ENCODE data around the gene LDB2.

The LDB2 gene

DNA sequence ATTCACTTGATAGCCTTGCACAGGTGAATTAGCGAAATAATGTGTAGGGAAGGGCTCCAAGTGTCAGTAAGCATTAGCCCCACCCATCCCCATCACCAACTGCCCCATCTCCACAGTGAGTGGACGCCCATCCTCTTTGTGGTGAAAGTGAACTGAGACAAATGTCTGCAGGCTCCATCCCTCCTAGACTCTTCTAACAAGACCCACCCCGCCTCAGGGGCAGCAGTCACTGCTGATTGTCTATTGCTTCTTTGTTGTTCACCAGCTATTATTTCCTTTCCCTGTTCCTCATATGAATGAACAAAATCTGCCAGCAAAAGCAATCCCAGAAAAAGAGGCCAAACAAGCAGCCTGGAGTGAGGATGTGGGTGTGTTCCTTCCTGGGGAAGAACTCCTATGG, 96.4 kb downstream of the LDB2 start:
- in situ Hi-C loops (cut with MboI; ENCODE audit: low sequenced_read_pairs, unreplicated experiment) = no loop called here
- DNase-seq (ENCODE audit: low spot score) = no peak
- TF ChIP-seq, protein P1, sequence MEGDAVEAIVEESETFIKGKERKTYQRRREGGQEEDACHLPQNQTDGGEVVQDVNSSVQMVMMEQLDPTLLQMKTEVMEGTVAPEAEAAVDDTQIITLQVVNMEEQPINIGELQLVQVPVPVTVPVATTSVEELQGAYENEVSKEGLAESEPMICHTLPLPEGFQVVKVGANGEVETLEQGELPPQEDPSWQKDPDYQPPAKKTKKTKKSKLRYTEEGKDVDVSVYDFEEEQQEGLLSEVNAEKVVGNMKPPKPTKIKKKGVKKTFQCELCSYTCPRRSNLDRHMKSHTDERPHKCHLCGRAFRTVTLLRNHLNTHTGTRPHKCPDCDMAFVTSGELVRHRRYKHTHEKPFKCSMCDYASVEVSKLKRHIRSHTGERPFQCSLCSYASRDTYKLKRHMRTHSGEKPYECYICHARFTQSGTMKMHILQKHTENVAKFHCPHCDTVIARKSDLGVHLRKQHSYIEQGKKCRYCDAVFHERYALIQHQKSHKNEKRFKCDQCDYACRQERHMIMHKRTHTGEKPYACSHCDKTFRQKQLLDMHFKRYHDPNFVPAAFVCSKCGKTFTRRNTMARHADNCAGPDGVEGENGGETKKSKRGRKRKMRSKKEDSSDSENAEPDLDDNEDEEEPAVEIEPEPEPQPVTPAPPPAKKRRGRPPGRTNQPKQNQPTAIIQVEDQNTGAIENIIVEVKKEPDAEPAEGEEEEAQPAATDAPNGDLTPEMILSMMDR (IDR thresholded peaks at IDR 0.05; ENCODE audit: borderline replicate concordance, control extremely low read depth, extremely low read depth, insufficient read depth, missing control alignments) = no peak

GRCh38 chr4:16801356-16801755, 97.1 kb downstream of the LDB2 start:
- in situ Hi-C loops (cut with MboI; ENCODE audit: low sequenced_read_pairs, unreplicated experiment) = no loop called here

DNA sequence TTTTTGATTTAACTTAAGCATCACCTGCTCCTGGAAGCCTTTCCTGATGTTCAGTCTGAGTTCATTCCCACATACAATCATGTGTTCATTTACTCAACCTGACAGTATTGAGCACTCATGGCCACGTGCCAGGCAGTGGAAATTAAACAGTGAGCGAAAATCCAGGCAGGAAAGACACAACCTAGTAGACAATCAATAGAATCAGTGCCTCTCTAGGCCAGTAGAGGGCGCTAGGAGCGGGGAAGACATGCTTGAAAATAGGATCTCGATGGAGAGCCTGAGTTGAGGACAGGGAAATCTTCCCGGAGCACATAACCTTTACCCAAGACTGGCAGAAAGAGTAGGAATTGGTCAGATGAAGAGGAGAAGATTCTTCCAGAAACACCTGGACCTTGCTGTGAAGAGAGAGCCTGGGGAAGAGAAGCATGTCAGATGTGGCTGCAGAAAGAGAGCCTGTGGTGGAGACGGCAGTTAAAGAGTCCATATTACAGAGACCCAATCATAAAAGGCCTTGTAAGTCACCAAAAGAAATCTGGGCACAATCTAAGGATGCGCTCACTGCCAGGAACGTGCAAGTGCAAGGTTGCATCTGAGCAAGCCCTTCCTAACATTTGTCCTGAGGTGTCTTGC, 103.5 kb downstream of the LDB2 start:
- DNase-seq (ENCODE audit: low spot score) = peak; percentile 34
- TF ChIP-seq, protein P1 (IDR thresholded peaks at IDR 0.05; ENCODE audit: borderline replicate concordance, control extremely low read depth, extremely low read depth, insufficient read depth, missing control alignments) = peak; percentile 42
- in situ Hi-C loops (cut with MboI; ENCODE audit: low sequenced_read_pairs, unreplicated experiment) = no loop called here

More at GRCh38 chr4:16801356-16801755, 97.1 kb downstream of the LDB2 start:
- TF ChIP-seq, protein P1 (IDR thresholded peaks at IDR 0.05; ENCODE audit: borderline replicate concordance, control extremely low read depth, extremely low read depth, insufficient read depth, missing control alignments) = no peak
- DNase-seq (ENCODE audit: low spot score) = no peak

GRCh38 chr4:16791460-16791859, 107.0 kb downstream of the LDB2 start:
- TF ChIP-seq, protein P1 (IDR thresholded peaks at IDR 0.05; ENCODE audit: borderline replicate concordance, control extremely low read depth, extremely low read depth, insufficient read depth, missing control alignments) = no peak
- in situ Hi-C loops (cut with MboI; ENCODE audit: low sequenced_read_pairs, unreplicated experiment) = no loop called here
- DNase-seq (ENCODE audit: low spot score) = no peak

DNA sequence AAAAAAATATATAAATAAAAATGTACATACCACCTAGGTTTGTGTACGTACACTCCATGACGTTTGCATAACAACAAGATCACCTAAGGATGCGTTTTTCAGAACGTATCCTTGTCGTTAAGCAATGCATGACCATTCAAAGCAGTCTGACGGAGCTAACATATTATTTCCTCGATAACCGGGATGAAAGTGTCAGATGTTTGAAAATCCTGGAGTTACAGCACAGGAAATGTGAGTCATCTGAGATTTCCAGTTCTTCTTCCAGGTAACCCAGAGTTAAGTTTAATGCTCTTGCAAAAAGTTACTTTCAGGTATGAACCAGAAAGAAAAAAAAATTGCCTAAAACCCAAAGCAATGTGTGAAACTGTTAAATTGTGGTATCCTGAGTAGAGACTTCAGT, 107.9 kb downstream of the LDB2 start:
- in situ Hi-C loops (cut with MboI; ENCODE audit: low sequenced_read_pairs, unreplicated experiment) = no loop called here
- TF ChIP-seq, protein P1 (IDR thresholded peaks at IDR 0.05; ENCODE audit: borderline replicate concordance, control extremely low read depth, extremely low read depth, insufficient read depth, missing control alignments) = no peak
- no peak for DNase-seq (ENCODE audit: low spot score)

DNA sequence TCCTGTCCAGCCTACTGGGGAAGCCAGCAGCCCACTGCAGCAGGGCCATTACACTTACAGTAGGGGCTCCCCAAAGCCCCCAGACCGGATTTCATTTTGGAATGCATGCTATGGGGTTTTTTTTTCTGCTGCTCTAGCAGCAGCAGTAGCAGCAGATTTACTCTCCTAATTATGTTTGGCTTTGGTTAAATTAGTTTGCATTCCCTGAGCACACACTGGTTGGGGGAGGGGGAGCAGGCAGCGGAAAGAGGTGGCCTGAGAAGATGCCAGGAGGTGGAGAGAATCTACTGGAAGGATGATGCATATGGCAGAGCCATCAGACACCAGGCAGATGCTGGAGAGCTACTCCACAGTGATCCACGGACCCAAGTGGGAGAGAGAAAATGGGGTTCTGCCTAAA, 109.6 kb downstream of the LDB2 start:
- in situ Hi-C loops (cut with MboI; ENCODE audit: low sequenced_read_pairs, unreplicated experiment) = no loop called here
- no peak for DNase-seq (ENCODE audit: low spot score)
- TF ChIP-seq, protein P1 (IDR thresholded peaks at IDR 0.05; ENCODE audit: borderline replicate concordance, control extremely low read depth, extremely low read depth, insufficient read depth, missing control alignments) = no peak

All from GM13976 (cell line).